B cell (primary cell): Measurements from ENCODE around the gene RAX2.

Experiments
- CTCF ChIP-seq: fragments of 200-600 bp; IDR thresholded peaks from one replicate; pipeline ENCODE4 v1.8.0; 2022; ENCODE audit warnings: antibody characterized with exemption, mild to moderate bottlenecking
- EZH2 ChIP-seq: IDR thresholded peaks from 2 replicates; pipeline ENCODE4 v1.6.1; 2012; ENCODE audit warnings: borderline replicate concordance, low read depth, mild to moderate bottlenecking, moderate library complexity, low read length; ENCODE audit not compliant: insufficient read depth, poor library complexity, severe bottlenecking

- TF ChIP-seq CTCF (no peak), EZH2 (no peak)
Observed at GRCh38 chr19:3818466-3818865, 46.4 kb upstream of the RAX2 start.
